HEK293T (cell line): ENCODE data around the gene TRA2A.
A peak's percentile ranks its signal among the peaks of the same experiment; 100 is the strongest.

ENCODE experiments used
- ARNT ChIP-seq: fragments of 450-650 bp; IDR thresholded peaks from 2 replicates; pipeline ENCODE4 v1.6.1; 2017; ENCODE audit warnings: mild to moderate bottlenecking
- BHLHE40 ChIP-seq: fragments of 450-650 bp; IDR thresholded peaks from 2 replicates; pipeline ENCODE4 v1.6.1; 2016; ENCODE audit warnings: mild to moderate bottlenecking, moderate library complexity, borderline replicate concordance
- ELF4 ChIP-seq: fragments of 450-650 bp; IDR thresholded peaks from 2 replicates; pipeline ENCODE4 v1.6.1; 2017; ENCODE audit warnings: antibody characterized with exemption
- FOXA1 ChIP-seq: fragments of 450-650 bp; IDR thresholded peaks from 2 replicates; pipeline ENCODE4 v1.6.1; 2016; ENCODE audit warnings: mild to moderate bottlenecking
- FOXK2 ChIP-seq: fragments of 450-650 bp; IDR thresholded peaks from 2 replicates; pipeline ENCODE4 v1.6.1; 2016; ENCODE audit warnings: mild to moderate bottlenecking
- FOXM1 ChIP-seq: fragments of 450-650 bp; IDR thresholded peaks from 2 replicates; pipeline ENCODE4 v1.6.1; 2017; ENCODE audit warnings: mild to moderate bottlenecking, borderline replicate concordance
- NFRKB ChIP-seq: fragments of 450-650 bp; IDR thresholded peaks from 2 replicates; pipeline ENCODE4 v1.6.1; 2016; ENCODE audit warnings: mild to moderate bottlenecking, moderate library complexity
- SP1 ChIP-seq: fragments of 450-650 bp; IDR thresholded peaks from 2 replicates; pipeline ENCODE4 v1.6.1; 2017
- TF ChIP-seq, protein P1 (sequence below): fragments of 450-650 bp; IDR thresholded peaks from 2 replicates; pipeline ENCODE4 v1.6.1; 2016

- TF ChIP-seq NFRKB (0 out of 2 replicates have a peak, but pooled peaks have one; percentile 20), ELF4 (no peak), BHLHE40 (no peak), SP1 (no peak), FOXM1 (no peak), ARNT (no peak), FOXK2 (no peak; the same call in 1 of the 2 replicates), FOXA1 (no peak)
- TF ChIP-seq, protein P1, sequence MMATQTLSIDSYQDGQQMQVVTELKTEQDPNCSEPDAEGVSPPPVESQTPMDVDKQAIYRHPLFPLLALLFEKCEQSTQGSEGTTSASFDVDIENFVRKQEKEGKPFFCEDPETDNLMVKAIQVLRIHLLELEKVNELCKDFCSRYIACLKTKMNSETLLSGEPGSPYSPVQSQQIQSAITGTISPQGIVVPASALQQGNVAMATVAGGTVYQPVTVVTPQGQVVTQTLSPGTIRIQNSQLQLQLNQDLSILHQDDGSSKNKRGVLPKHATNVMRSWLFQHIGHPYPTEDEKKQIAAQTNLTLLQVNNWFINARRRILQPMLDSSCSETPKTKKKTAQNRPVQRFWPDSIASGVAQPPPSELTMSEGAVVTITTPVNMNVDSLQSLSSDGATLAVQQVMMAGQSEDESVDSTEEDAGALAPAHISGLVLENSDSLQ: no peak
These were observed 55.3 kb downstream of the TRA2A start for GRCh38 chr7:23476286-23477156.
